EL (cell line): ENCODE results near the gene ETNK2.
A peak's percentile ranks its signal among the peaks of the same experiment; 100 is the strongest.

Experiments
- DNase-seq: peaks from one replicate; pipeline ENCODE4 v3.0.0-alpha.2; 2016

ETNK2 gene

DNA sequence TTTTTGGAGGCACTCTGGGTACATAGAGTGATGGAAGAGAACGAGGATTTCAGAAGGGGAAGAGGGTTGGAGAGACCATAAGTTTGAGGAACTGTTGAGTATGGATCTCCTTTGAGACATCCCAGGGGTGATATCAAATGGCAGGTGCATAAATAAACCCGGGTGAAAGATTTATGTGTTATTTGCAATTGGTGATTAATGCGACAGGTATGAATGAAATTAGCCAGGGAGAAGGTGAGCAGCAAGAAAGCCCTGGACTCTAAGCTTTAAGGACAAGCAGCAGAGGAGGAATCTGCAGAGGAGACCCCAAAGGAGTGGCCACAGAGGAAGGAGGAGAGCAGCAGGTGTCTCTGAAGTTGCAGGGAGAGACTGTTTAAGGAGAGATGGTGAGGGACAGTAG, 23.1 kb upstream of the ETNK2 start:
- no peak for DNase-seq

DNA sequence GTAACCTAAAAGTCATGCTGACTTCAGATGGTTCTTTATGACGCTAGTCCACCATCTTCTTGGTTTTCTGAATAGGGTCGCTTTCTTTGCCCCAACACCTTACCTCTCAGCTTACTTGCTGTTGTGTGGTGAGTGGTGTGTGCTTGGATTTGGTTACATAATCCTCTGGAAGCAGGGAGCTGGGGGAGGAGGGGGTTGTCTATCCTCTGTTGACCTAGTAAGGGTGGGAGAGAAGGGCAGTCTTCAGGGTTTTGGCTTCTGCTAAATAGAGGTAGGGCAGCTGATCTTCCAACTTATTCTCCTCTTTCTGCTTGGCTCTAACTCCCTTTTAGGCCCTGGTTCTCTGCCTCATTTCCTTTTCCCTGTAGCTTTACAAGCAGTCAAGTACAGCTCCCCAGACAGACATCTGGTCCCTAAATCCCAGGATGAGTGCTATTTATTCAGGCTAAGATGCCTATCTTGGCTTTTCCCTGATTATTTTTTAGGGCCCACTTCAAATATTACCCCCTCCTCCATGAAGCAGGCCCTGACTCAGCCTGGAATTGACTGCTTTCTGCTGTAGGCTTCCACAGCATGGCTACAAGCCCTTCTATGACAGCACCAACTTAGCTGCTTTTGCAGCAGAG, 20.7 kb upstream of the ETNK2 start:
- DNase-seq: no peak

DNA sequence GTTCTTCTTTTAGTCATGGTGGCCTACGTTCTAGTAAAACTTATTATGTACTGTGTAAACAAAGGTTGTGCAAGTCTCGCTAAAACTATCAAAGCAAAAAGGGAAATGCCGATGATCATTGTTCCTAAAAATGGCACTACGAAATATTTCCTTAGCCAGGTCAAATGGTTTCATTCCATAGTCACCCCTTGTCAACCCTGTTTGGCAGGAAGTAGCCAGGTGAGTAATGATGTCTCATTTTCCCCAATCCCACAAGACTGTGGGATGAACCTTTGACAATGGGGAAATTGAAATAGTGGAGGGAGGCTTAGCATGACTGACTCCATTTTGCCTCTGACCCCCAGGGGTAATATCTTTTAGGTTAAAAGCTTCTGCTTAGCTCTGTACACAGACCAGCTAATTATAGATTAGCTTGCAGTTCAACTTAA, 19.9 kb upstream of the ETNK2 start:
- peak; percentile 75 for DNase-seq

DNA sequence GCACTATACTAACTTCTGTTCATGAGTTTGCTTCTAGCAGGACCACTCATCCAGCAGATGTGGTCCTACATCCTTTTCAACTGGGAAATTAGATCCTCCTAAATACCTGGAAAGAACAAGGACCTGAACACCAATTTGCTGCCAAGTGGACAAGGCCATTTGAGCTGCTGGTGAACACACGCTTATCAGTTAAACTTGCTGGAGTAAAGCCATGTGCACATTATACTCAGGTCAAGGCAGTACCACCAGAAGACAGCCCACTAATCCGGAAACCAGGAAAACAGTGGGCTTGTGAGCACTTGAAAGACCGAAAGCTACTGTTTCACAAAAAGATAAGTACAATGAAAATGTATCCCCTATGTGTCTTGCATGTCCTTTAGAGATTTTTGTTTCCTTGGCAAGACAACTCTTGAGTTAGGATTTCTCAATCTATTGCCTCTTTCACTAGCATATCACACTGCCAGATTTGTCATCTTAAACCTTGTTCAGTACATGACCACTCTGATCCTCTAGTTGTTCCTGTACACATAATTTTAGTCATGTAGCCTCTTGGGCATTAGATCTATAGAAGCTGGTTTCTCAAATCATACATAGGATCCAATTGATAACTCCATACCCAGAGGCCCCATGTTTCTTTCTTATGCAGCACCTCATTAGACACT, 18.8 kb upstream of the ETNK2 start:
- no peak for DNase-seq

DNA sequence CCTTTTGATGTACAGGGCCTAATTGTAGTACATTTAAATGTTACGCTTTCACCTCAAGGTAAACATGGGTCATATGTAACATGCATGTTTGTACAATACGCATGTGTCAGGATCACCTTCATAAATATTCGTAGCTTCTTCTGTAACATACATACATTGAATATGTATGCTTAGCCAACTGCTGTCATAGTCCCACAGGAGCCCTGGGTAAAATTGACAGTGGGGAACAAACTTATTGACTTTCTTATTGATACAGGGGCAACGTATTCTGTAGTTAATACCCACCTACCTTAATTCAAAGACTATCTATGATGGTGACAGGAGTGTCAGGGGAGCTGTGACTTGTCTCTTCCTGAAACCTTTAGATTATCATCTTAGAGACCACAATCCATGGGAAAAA, 18.0 kb upstream of the ETNK2 start:
- DNase-seq: no peak

- DNase-seq: no peak
Observed at GRCh38 chr1:204167730-204168129, 15.9 kb upstream of the ETNK2 start.

DNA sequence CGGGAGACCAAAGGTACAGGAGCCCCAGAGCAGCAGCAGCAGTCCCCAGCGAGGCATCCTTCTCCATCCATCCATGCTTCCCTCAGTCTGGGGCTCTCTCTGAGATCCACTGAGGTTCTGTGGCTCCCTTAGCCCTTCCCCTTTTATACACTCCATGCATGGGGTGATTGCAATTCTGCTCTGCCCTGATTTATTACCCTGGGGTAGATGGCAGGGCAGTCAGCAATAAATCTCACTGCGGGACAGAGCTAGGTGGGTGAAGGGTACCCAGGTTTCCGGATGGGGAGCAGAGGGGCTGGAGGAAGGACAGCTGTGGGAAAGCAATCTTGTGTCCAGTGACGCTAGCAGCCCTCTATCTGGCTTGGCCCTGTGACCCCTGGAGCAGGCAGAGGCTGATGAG, 14.4 kb upstream of the ETNK2 start, which contains the start of gene REN:
TSS of gene REN (minus strand) at position 119 of the 400 bp plus-strand sequence. CDS start at position 75, 44 bp downstream.
- no peak for DNase-seq

- peak; percentile 72 for DNase-seq
Observed at GRCh38 chr1:204162494-204163074, 10.7 kb upstream of the ETNK2 start.

- DNase-seq: no peak
Observed at GRCh38 chr1:204161609-204162493, 10.0 kb upstream of the ETNK2 start.

- DNase-seq: no peak
Observed at GRCh38 chr1:204157962-204158361, 6.1 kb upstream of the ETNK2 start.

DNA sequence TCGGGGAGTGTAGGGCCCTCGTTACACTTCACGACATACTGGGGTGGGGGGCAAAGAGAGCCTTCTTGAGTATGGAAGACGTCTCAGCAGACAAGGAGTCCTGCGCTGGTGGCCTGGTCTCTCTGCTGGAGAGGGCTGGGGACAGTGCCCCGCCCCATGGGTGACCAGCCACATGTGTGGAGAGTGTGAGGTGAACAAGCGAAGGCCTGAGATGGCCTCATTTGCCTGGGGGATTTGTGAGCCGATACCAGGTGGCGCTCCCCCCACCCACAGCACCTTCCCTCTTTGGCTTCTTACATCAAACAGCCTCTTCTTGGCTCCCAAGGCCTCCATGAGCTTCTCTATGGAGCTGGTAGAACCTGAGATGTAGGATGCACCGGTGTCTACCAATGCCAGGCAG, 4.0 kb upstream of the ETNK2 start:
- DNase-seq: no peak

DNA sequence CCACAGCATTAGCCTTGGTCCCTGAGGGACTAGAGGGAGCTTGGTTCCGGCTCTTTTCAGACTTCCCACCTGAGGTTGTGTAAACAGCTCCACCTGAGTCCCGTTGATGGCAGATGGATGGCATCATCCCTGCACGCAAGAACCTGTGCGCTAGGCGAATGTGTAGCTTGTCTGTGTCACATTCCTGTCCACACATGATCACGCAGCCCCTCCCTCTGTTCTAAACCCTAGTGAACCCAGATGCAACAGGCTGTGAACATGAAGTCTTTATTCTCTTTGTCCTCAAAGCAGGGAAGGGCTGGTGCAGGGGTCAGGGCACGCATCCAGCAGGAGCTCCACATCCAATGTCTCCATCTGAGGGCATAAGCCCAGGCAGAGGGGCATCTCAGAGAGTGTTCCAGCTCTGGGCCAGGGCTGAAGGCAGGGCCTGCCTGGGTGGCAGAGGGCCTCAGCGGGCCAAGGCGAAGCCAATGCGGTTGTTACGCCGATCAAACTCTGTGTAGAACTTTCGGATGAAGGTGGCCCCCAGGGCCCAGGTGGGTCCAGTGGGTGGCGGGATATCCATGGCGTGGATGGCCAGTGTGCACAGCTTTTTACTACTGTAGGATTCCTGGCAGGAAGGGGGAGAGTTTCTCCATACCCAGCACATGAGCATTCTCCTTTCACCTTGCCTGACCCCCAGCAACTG, 2.9 kb upstream of the ETNK2 start:
- DNase-seq: no peak

DNA sequence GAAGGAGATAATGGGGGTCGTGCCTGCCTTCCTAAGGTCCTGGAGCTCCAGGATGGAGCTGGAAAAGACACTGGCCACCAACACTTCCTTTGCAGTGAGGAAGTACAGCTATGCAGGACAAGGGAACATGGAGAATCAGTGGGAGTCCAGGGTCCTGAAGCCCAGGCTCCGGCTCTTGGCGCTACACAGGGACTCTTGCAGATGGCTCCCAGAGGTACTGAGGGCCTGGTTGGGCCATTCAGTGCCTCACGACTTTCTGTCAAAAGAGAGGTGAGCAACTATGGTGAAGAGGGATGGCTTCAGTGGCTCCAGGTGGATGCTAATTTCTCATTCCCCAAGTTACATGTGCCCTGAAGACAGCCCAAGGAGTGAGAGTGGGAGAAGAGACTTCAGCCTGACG, 1.8 kb upstream of the ETNK2 start:
- DNase-seq: no peak

DNA sequence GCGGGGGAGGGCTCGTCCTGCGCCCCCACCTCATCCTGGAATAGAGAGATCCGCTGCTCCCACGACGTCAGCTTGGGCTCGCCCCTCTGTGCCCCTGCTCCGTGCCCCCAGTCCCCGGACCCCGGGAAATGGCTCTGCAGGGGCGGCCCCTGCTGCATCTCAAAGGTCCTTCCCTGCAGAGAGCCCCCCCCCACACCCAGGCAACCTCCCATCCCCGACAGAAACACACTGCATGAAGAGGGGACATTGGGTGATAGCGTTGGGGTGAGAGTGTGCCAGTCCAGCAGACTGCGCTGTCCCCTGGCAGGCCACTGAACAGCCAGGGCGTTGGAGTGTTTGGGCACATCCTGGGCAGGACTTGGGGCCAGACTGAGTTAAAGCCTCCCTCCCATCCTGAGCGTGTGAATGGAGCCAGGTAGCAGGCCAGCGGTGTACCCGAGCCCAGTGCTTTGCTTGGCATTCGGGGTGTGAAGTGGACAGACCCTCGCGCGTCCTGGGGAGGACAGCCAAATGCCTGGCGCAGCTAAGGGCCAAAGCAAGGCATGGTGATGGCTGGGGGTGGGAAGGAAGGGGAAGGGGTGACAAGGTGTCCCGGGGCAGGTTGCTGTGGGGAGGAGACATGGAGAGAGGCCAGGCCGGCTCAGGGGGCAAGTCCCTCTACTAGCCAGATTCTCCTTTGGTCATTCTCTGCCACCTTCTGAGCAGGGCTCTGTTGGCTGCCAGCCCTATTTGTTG, 633 bp upstream of the ETNK2 start:
- DNase-seq: no peak

DNA sequence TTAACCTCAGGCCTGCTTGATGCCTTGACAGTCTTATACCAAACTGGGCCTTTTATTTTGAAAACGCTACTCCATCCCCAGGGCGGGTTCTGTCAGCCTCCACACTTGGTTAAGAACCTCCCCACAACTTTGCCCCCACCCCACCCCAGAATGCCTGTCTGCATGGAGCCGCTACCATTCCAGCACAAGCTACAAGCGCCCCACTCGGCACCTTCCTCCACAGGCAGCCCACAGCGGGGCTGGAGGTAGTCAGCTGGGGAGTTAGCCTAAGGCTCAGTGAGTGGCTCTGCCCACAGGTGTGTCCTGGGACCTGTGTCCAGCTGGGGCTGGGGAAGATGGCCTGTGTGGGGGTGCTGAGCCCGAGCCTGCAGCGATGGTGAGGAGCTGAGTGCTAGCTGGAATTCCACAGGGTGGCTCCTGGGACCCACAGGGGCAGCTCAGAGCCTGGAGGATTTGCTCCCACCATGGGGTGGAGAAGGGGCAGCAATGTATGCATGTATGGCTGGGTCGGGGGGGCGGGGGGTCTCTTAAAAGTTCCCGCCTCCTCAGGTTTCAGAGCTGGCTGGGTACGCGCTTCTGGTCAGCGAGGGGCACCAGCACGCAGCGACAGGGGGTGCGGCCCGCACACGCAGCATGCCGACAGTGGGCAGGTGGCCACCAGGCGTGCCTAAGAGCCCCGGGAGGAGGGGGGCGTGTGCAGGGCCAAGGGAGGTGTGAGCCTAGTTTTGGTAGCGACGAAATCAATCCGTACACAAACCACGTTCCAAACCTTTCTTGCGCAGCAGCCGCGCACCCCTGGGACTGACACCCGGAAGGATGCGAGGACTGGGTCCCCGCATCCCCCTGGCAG, 917 bp downstream of the ETNK2 start:
- DNase-seq: no peak

DNA sequence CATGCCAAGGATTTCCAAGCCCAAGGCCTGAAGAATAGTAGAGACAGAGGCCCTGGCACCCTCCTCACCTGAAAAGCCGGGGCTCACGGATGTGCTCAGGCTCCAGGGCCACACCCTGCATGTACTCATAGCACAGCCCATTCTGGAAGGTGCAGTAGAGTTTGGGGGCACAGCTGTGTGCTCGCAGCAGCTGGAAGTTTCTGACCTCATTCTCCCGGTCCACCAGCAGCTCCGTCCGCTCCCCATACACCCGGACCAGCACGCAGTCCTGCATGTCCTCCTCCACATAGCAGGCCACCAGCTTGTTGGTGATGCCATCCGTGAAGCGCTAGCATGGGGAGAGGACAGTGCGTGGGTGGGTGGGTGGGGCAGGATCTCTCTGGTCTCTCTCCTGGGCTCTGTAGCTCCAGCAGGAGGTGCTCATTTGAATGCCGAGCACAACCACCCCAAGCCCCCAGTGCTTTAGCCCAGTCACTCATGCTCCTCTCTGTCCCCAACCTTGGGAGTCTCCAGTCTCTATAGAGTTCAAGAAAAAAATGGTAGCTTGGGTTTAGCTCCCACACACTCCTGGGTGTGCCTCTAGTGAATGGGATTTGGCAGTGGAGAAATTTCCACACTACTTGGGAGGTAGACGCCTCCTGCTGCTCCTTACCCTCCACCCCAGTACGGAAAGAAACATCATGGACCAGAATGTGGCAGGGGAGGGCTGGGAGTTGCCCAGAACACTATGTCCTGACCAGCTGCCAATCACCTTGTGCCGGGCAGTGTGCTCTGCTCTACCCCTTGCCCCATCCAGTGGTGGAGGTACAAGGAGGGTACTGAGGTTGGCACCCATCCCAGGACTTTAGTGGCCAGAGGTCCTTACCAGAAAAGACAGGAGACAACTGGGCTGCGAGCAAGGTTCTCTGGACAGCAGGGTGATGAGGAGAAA, 1.9 kb downstream of the ETNK2 start:
- DNase-seq: no peak

DNA sequence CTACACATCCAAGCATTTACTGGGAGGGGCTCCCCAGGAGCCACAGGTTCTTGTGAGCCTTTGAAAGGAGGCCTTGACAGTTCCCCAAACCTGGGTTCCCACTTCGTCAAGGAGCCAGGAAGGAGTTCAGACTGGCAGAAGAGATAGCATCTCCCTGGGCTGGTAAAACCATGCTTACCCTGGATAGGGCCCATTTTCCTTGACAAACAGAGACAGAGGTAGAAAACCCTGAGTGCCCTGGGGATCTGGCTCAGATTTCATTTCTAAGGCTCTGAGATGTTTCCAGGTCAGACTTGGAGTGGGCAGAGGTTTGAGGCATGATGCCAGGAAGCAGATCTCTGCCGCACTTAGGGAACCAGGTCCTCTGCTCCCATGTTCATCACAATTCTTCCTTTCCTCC, 2.7 kb downstream of the ETNK2 start:
- DNase-seq: no peak

DNA sequence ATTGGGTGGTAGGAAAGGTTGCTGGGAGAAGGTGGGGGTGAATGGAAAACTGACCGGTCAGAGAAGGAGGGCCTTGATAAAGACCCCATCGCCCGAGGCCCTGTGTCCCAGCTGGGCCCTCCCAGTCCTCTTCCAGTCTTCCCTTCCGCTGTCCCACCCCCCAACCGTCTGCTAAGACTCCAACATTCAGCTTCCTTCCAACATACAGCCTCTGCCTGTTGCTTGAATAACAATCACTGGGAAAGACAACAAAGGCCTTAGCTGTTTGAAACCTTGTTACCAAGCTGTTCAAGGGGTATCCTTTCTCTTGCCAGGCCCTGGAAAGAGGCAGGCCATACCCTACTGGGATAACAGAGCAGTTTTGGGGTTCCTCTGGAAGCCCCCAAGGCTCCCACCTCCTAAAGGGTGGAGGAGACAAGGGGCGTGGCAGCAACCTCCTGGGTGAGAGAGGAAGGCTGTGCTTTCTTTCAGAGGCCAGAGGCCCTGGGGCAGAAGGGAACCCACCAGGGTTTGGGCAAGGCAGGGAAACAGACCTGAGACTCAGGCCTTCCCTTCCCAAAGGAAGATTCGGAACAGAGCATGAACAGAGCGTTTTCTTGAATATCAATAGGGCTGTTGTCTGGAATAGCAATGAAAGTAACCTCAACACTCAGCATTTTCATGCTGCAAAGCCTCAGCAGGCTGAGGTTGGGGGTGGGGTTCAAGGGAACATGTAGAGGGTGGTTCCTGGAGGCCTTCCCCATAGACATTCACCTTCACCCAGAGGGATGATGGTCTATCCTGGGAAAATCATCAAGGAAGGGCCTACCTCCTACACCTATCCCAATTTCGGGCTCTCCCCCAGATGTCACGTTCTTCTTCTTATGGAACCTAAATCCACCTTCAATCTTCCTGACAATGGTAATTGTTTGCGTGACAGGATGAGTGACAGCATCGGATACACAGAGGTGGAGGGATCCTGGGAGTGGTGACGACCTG, 4.1 kb downstream of the ETNK2 start:
- no peak for DNase-seq

DNA sequence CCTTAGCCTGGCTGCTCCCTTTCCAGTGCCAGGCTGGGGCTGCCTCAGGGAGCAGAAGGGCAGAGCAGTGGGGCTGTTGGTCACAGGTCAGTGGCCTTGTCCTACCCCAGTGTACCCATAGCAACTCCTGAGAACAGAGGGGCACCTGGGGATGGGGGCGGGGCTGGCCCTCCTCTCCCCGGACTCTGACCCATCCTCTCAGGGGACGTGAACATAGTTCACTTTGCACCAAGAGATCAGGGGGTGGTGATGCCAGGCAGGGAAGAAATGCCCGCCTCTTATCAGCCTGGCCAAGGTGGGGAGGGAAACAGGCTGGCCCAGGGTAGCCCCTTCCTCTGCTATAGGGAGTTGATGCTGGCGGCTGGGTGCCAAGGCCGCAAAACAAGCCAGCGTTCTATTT, 4.9 kb downstream of the ETNK2 start:
- no peak for DNase-seq
